ENCODE data around the gene ACTL10.

Gene ACTL10

GRCh38 chr20:33650111-33650752, 16.5 kb upstream of the ACTL10 start:
- no peak for DNase-seq

- DNase-seq, result no peak
Observed at GRCh38 chr20:33650753-33651561, 15.8 kb upstream of the ACTL10 start.

GRCh38 chr20:33651562-33652048, 15.1 kb upstream of the ACTL10 start:
- no peak for DNase-seq

GRCh38 chr20:33653218-33653899, 13.4 kb upstream of the ACTL10 start:
- DNase-seq, result peak; percentile 26

- DNase-seq, result no peak
Observed at GRCh38 chr20:33653900-33654596, 12.7 kb upstream of the ACTL10 start.

GRCh38 chr20:33654680-33655161, 12.0 kb upstream of the ACTL10 start:
- no peak for DNase-seq

- DNase-seq, result no peak
Observed at GRCh38 chr20:33655164-33655563, 11.6 kb upstream of the ACTL10 start.

GRCh38 chr20:33656010-33656782, 10.5 kb upstream of the ACTL10 start:
- DNase-seq, result no peak

- DNase-seq, result no peak
Observed at GRCh38 chr20:33656783-33657703, 9.7 kb upstream of the ACTL10 start.

- no peak for DNase-seq
Observed at GRCh38 chr20:33657704-33658095, 9.0 kb upstream of the ACTL10 start.

GRCh38 chr20:33658510-33658909, 8.2 kb upstream of the ACTL10 start:
- DNase-seq, result no peak

GRCh38 chr20:33658929-33659328, 7.8 kb upstream of the ACTL10 start:
- no peak for DNase-seq

GRCh38 chr20:33659341-33660034, 7.3 kb upstream of the ACTL10 start:
- no peak for DNase-seq

- DNase-seq, result no peak
Observed at GRCh38 chr20:33660035-33660684, 6.6 kb upstream of the ACTL10 start.

GRCh38 chr20:33660685-33661058, 6.1 kb upstream of the ACTL10 start:
- no peak for DNase-seq

- DNase-seq, result no peak
Observed at GRCh38 chr20:33662172-33662571, 4.6 kb upstream of the ACTL10 start, which contains the start of gene C20orf144. Gene C20orf144 (plus strand): TSS chr20:33662327. CDS start chr20:33662346, 19 bp downstream.

- DNase-seq, result peak; percentile 86
Observed at GRCh38 chr20:33663161-33664084, 3.3 kb upstream of the ACTL10 start.

GRCh38 chr20:33664085-33664761, 2.5 kb upstream of the ACTL10 start:
- DNase-seq, result no peak

All from suppressor macrophage treated with lipopolysaccharide for 4 hours (primary cell).